ENCODE results near the gene CCDC107.

The CCDC107 gene

GRCh38 chr9:35687306-35687705 is 29.2 kb downstream of the CCDC107 start:
- H3K27ac ChIP-seq: peak overlapping the region; percentile 96

GRCh38 chr9:35687972-35688557 is 30.0 kb downstream of the CCDC107 start:
- TF ChIP-seq CTCF (IDR thresholded peaks at IDR 0.05): no peak
- H3K4me3 ChIP-seq: peak overlapping the region; percentile 82
- DNase-seq (ENCODE audit: low spot score): no peak
- peak overlapping the region; percentile 96 for H3K27ac ChIP-seq

More at GRCh38 chr9:35687306-35687705, 29.2 kb downstream of the CCDC107 start:
- H3K4me3 ChIP-seq: peak overlapping the region; percentile 82
- TF ChIP-seq CTCF (IDR thresholded peaks at IDR 0.05): no peak
- no peak for DNase-seq (ENCODE audit: low spot score)

DNA sequence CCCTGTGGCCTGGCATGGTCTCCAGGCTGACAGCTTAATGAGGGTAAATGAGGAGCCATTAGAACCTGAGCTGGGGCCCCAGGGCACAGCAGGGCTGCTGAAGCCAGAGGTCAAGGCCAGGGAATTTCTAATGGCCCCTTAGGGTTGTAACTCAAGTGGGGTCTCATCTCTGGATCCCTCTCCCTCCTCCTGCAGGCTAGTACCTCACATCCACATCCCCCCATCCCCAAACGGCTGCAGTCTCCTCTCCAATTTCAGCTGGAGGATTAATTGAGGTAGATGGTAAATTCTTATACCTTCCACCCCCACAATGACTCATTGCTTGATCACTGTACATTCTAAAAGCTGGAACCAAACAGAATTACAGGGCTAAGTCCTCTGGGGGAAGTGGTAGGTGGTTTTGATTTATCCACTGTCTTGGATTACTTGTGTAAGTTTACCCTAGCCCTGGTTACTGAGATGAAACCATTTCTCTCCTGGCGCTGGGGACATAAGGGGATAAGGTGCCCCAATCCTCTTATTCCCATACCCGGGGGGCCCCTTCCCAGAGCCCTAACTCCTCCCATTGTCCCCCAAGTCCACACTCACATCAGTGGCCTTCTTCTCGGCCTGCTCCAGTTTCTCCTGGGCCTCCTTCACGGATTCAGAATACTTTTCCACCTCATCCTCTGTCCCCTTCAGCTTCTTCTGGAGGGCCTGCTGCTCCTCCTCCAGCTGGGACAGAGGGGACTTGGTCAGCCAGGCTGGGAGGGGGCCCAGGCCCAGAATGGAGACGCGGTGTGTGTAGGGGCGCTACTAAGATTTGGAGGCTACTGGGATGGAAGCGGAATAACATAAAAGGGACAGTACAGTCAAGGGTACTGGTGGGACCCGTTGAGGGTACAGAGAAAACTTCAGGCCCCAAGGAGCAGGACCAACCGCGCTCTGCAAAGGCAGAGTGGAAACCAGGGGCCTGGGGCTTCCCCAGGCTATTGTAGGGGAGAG is 30.8 kb downstream of the CCDC107 start:
- Histone ChIP-seq H3K27ac (peak overlapping the region; percentile 96), H3K4me3 (peak overlapping the region; percentile 82)
- no peak for TF ChIP-seq CTCF (IDR thresholded peaks at IDR 0.05)
- DNase-seq (ENCODE audit: low spot score): no peak

- Histone ChIP-seq H3K27ac (peak within 1 kb of the TSS; percentile 96), H3K4me3 (peak within 1 kb of the TSS; percentile 82)
- no peak for TF ChIP-seq CTCF (IDR thresholded peaks at IDR 0.05)
- peak; percentile 95 for DNase-seq (ENCODE audit: low spot score)
Measured at GRCh38 chr9:35689542-35690293, 31.6 kb downstream of the CCDC107 start, which contains the start of gene TPM2. Gene TPM2 (minus strand): TSS chr9:35689925. CDS start chr9:35689817, 108 bp downstream.

DNA sequence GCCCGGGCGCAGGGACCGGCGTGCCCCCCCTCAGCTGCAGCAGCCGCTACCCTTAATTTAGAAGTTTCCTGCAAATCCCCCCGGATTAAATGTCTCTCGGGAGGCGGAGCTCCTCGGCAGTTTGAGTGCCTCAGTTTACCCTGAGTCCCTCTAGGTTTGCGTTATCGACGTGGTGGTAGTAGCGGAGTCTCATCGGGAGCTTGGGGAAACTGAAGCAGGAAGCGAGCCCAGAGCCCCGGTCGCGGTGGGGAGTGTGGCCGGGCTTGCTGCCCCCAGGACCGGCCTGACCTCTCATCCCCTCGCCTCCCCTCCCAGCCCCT is 32.2 kb downstream of the CCDC107 start:
- no peak for TF ChIP-seq CTCF (IDR thresholded peaks at IDR 0.05)
- peak overlapping the region; percentile 82 for H3K4me3 ChIP-seq
- DNase-seq (ENCODE audit: low spot score): no peak
- H3K27ac ChIP-seq: peak overlapping the region; percentile 96

GRCh38 chr9:35690614-35691333 is 32.7 kb downstream of the CCDC107 start:
- TF ChIP-seq CTCF (IDR thresholded peaks at IDR 0.05): no peak
- peak overlapping the region; percentile 96 for H3K27ac ChIP-seq
- H3K4me3 ChIP-seq: peak overlapping the region; percentile 82
- peak; percentile 95 for DNase-seq (ENCODE audit: low spot score)

Measured in coronary artery (tissue), 2 donors.